Activated CD4-positive, alpha-beta T cell treated with anti-CD3 and anti-CD28 coated beads, Interleukin-2, amount 50 U/mL, for 16 hours (primary cell): Measurements from ENCODE around the gene MORC4.

Experiments
- DNase-seq: peaks from one replicate; pipeline ENCODE4 v3.0.0-alpha.2; 2020

Gene MORC4

GRCh38 chrX:106952538-106952937 is 47.5 kb downstream of the MORC4 start:
- no peak for DNase-seq

GRCh38 chrX:106952089-106952488 is 47.9 kb downstream of the MORC4 start:
- DNase-seq = no peak

DNA sequence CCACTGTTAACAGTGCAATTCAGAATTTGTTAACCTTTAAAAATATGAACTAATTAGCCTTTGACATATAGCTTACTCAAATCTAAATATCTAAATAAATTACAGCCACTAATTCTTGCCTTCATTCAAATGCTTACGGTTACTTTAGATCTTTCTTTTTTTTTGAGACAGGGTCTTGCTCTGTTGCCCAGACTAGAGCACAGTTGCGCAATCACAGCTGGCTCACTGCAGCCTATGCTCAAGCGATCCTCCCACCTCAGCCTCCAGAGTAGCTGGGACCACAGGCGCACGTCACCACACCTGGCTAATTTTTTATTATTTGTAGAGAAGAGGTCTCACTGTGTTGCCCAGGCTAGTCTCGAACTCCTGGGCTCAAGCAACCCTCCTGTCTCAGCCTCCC is 48.8 kb downstream of the MORC4 start:
- DNase-seq = no peak

- DNase-seq = no peak
These were observed 49.6 kb downstream of the MORC4 start for GRCh38 chrX:106950381-106950780.

- DNase-seq = no peak
These were observed 50.6 kb downstream of the MORC4 start for GRCh38 chrX:106949366-106949765.

DNA sequence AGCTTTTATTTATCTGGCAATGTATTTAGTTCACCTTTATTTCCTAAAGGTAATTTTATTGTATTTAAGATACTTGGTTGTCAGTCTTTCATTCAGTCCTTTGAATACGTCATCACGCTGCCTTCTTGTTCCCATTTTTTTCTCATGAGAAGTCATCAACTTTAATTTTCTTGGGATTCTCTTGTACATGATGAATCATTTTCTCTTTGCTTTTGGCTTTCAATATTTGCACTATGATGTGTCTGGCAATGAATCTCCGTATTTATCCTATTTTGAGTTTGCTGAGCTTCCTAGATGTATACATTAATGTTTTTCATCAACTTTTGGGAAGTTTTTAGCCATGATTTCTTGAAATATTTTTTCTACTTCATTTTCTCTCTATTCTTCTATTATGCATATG is 51.4 kb downstream of the MORC4 start:
- DNase-seq = no peak

DNA sequence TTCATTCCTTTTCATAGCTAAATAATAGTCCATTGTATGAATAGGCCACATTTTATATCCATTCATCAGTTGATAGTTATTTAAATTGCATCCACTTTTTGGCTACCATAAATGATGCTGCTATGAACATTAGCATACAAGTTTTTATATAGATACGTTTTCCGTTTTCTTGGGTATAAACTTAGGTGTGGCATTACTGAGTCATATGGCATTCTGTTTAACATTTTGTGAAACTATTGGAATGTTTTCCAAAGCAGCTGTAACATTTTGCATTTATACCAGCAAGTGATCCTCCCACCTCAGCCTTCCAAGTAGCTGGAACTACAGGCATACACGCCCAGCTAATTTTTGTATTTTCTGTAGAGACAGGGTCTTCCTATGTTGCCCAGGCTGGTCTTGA is 53.5 kb downstream of the MORC4 start:
- no peak for DNase-seq

- no peak for DNase-seq
These were observed 59.9 kb downstream of the MORC4 start for GRCh38 chrX:106940068-106940467.

- no peak for DNase-seq
These were observed 60.4 kb downstream of the MORC4 start for GRCh38 chrX:106939566-106939965.

DNA sequence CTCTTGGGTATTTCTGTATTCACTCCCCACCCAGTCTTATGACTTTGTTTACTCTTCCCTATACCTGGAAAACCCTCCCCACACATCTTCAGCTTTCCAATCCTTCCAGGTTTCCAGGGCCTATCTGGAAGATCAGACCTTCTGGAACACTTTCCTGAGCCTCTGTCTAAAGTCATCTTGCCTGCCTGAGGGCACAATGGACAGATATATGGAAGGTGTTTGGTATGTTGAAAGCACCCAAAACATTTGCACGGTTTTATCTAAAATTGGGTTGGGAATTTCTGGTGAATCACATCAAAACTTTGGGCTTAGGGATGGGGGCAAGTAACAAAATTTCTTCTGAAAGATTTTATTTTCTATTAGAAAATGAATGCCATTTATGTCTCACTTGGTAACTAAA is 63.8 kb downstream of the MORC4 start:
- DNase-seq = no peak

GRCh38 chrX:106935175-106935574 is 64.8 kb downstream of the MORC4 start:
- no peak for DNase-seq

GRCh38 chrX:106933538-106933961 is 66.5 kb downstream of the MORC4 start:
- DNase-seq = no peak

DNA sequence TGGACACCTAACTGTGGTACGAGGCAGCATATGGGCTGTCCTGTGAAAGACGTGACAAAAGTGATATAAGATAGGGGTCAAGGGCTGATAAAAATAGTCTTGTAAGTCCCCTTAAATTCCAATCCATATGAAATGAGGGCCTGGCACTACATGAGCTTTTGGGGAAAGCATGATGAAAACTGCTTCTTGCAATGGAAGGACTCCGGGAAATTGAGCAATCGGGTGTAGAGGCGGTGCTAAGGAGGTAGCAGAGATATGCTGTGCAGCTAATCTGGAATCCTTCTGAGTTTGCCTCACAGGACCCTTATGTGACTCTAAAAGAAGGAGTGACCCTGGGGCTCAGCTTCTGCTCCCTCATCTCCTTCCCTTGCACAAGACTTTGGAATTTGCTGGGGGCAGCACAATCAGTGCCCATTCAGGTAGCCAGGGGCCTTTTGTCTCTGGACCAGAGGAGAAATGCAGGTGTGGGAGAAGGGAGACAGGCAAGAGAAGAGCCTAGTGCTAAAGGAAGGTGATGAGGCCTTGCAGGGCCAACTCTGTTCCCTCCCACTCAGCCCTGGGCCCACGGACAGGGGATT is 67.0 kb downstream of the MORC4 start:
- no peak for DNase-seq

DNA sequence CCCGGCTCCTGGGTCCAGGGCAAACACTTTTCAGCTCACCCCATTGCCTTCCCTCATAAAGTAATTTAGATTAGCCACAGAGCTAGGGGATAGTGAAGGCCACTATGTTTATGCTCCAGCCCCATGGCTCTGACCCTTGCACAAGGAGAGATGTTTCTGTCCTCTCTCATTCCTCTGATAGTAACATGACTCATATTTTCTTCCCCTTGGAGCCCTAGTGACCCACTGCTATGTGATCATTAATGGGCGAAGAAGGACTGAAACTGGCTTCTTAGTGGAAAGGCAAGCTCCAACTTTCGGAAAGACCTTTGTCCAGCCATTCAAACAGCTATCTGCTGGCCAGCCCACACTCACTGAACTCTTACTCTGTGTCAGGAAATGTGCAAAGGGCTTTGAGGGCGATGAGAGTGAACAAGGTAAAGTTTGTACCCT is 67.5 kb downstream of the MORC4 start:
- DNase-seq = no peak

- DNase-seq = no peak
These were observed 68.1 kb downstream of the MORC4 start for GRCh38 chrX:106931831-106932491.

- no peak for DNase-seq
These were observed 71.8 kb downstream of the MORC4 start for GRCh38 chrX:106928227-106928626.

GRCh38 chrX:106927700-106928099 is 72.3 kb downstream of the MORC4 start:
- no peak for DNase-seq

DNA sequence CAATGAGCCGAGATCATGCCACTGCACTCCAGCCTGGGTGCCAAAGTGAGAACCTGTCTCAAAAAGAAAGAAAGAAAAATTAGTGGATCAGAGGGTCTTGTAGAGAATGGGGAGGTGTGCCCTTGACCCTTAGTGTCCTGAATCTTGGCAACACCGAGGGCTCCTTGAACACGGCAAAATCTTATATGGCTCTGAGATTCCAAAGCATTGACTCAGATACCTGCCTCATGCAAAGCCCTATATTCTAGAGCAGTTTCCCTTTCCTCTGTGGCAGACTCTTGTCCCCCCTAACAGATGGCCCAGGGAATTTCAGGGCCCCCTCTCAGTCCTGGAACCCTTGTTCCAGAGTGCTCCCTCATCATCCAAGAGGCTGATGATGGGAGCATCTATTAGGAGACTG is 73.0 kb downstream of the MORC4 start:
- no peak for DNase-seq

GRCh38 chrX:106921637-106922036 is 78.4 kb downstream of the MORC4 start:
- DNase-seq = no peak

- no peak for DNase-seq
These were observed 80.0 kb downstream of the MORC4 start, which contains the start of gene CLDN2 for GRCh38 chrX:106919932-106920452. CLDN2 (plus strand) TSS chrX:106920402; CDS start chrX:106928229, 7,827 bp downstream.

- peak; percentile 10 for DNase-seq
These were observed 82.0 kb downstream of the MORC4 start for GRCh38 chrX:106917830-106918500.

DNA sequence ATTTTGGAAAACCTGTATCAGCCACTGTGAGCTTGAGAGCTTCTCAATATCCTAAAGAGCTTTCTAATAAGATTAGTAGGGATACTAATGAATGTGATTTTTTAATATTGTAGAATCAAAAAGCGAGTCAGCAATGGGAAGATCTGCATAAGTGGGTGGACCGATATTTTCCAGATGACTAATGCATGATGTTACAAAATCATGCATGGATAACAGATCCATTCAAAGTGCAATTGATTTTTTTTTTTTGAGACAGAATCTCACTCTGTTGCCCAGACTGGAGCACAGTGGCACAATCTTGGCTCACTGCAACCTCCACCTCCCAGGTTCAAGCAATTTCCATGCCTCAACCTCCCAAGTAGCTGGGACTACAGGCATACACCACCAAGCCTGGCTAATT is 87.1 kb downstream of the MORC4 start:
- DNase-seq = no peak

- no peak for DNase-seq
These were observed 93.7 kb downstream of the MORC4 start for GRCh38 chrX:106906361-106906760.

DNA sequence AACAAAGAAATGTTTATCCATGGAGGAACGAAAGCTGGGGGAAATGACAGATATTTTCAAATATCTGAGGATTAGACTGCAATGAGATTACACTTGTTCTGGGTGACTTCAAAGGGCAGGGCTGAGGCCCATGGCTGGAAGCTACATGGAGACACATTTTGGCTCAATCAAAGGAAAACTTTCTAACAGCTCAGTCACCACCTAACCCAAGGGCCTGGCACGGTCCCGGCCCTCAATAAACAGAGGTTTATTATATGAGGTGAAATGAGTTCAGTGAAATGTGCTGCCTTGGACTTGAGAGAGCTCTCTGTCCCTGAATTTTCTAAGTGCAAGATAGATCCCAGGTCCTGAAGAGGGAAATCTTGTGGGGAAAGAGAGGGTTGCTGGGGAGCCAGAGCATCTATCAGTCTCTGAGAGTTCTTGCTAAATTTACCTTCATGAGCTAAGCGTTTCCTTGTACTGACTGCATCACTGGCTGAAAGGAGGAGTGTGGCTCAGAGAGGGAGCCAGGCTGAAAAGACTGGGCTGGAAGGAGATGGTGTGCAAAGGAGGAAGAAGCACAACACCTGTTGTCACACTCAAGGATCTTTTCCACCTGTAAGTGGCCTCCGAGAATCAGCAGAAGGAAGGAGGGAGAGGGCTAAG is 94.8 kb downstream of the MORC4 start:
- no peak for DNase-seq
